ENCODE data around the gene PPIB. TPM values are rescaled to one million over a fixed set of nuclear protein-coding genes. Genes with fewer than 3 reads are reported as not detected.

Gene PPIB
- total and polyA plus RNA-seq, 8 donors = 116 to 582 (median 268) TPM

GRCh38 chr15:64131547-64131946, 31.3 kb downstream of the PPIB start:
- Histone ChIP-seq H3K9me3 (no peaks in the 10 kb centered on the region), H3K4me1 (peaks cover 0 to 9% (median 0%) of the 10 kb centered on the region in 4 donors), H3K4me3 (no peak overlapping the region), H3K27ac (no peak overlapping the region), H3K27me3 (no peaks in the 10 kb centered on the region), H3K36me3 (peaks cover 80 to 100% (median 100%) of the 10 kb centered on the region in 4 donors)
- intact Hi-C loops (cut with DNase I; ENCODE audit: low total_unique reads) = no loop called here
- WGBS, 5 donors = 93 to 97% (median 95%) methylated on average over 7 of the region's 7 CpGs
- DNase-seq = no peak
- TF ChIP-seq EP300 (IDR thresholded peaks at IDR 0.05) (no peak), POLR2A (IDR thresholded peaks at IDR 0.05) (no peak), POLR2AphosphoS5 (IDR thresholded peaks at IDR 0.05) (no peak), CTCF (IDR thresholded peaks at IDR 0.05) (no peak)

DNA sequence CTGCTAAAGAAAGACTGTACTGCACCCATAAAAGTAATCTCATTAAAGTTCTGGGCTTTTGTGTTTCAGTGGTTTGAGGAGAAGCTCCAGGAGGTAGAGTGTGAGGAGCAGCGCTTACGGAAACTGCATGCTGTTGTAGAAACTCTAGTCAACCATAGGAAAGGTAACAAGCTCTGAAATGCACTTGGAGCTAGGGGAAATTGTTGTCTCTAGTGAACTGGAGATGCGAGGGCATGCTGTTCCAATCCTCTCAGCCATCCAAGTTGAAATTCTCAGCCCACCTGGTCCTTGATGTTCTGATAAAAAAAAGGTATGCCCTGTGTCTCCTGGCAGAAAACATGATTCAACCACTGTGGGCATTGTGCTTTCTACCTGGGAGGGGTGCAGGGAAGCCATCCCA, 32.7 kb downstream of the PPIB start:
- peaks cover 0 to 9% (median 0%) of the 10 kb centered on the region in 4 donors for H3K4me1 ChIP-seq
- WGBS, 5 donors = 94 to 98% (median 97%) methylated on average over 3 of the region's 3 CpGs
- H3K36me3 ChIP-seq = peaks cover 75 to 100% (median 100%) of the 10 kb centered on the region in 4 donors
- H3K4me3 ChIP-seq = no peak overlapping the region
- no peak overlapping the region for H3K27ac ChIP-seq
- no peak for DNase-seq
- no peaks in the 10 kb centered on the region for H3K27me3 ChIP-seq
- no peaks in the 10 kb centered on the region for H3K9me3 ChIP-seq
- TF ChIP-seq POLR2AphosphoS5 (IDR thresholded peaks at IDR 0.05) (no peak), CTCF (IDR thresholded peaks at IDR 0.05) (no peak), POLR2A (IDR thresholded peaks at IDR 0.05) (no peak), EP300 (IDR thresholded peaks at IDR 0.05) (no peak)
- intact Hi-C loops (cut with DNase I; ENCODE audit: low total_unique reads) = no loop called here

- DNase-seq = no peak
- Histone ChIP-seq H3K36me3 (peaks cover 72 to 100% (median 100%) of the 10 kb centered on the region in 4 donors), H3K27me3 (no peaks in the 10 kb centered on the region), H3K27ac (no peak overlapping the region), H3K9me3 (no peaks in the 10 kb centered on the region), H3K4me3 (no peak overlapping the region), H3K4me1 (no peaks in the 10 kb centered on the region)
- 73 to 86% (median 80%) methylated on average over 6 of the region's 6 CpGs for WGBS, 5 donors
- intact Hi-C loops (cut with DNase I; ENCODE audit: low total_unique reads) = no loop called here
- no peak for TF ChIP-seq EP300 (IDR thresholded peaks at IDR 0.05)
- no peak for TF ChIP-seq POLR2AphosphoS5 (IDR thresholded peaks at IDR 0.05)
- no peak for TF ChIP-seq POLR2A (IDR thresholded peaks at IDR 0.05)
- TF ChIP-seq CTCF (IDR thresholded peaks at IDR 0.05) = no peak
Observed at GRCh38 chr15:64127521-64128270, 35.1 kb downstream of the PPIB start.

GRCh38 chr15:64125978-64126377, 36.8 kb downstream of the PPIB start:
- Histone ChIP-seq H3K36me3 (peaks cover 70 to 100% (median 100%) of the 10 kb centered on the region in 4 donors), H3K27me3 (no peaks in the 10 kb centered on the region)
- 63 to 87% (median 78%) methylated on average over 3 of the region's 3 CpGs for WGBS, 5 donors

More at GRCh38 chr15:64125978-64126377, 36.8 kb downstream of the PPIB start:
- Histone ChIP-seq H3K27ac (no peak overlapping the region), H3K4me1 (no peaks in the 10 kb centered on the region), H3K4me3 (no peak overlapping the region), H3K9me3 (no peaks in the 10 kb centered on the region)
- intact Hi-C loops (cut with DNase I; ENCODE audit: low total_unique reads) = no loop called here
- DNase-seq = no peak
- no peak for TF ChIP-seq CTCF (IDR thresholded peaks at IDR 0.05)
- no peak for TF ChIP-seq POLR2AphosphoS5 (IDR thresholded peaks at IDR 0.05)
- no peak for TF ChIP-seq EP300 (IDR thresholded peaks at IDR 0.05)
- no peak for TF ChIP-seq POLR2A (IDR thresholded peaks at IDR 0.05)

Data from stomach (tissue), 9 donors.